Measurements from ENCODE around the gene OTOGL. TPM values are rescaled to one million over a fixed set of nuclear protein-coding genes. Genes with fewer than 3 reads are reported as not detected.
"Not testable (repeated sequence)": the region's sequence is repeated elsewhere in the genome, so short reads cannot be mapped to it uniquely, and the experiment has no call there.

Gene OTOGL
- polyA plus RNA-seq, 1 donor, result 0.38 TPM

DNA sequence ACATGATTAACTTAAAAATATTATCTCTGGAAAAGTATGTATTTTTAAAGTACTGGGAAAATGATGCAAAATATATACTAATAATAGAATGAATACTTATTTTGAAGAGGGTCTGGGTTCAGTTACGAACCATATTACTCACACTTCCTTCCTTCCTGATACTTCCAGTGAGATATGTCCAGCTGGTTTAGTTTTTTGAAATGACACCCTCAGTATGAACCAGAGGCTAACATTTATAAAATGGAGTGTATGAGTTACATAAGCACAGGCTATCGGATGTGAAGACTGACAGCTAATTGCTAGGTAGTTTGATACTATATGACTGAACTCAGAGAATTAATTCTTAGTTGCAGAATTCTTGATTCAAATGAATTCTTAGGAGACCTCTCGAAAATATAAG lies 122.9 kb downstream of the OTOGL start:
- DNase-seq (ENCODE audit: low read depth), result no peak

DNA sequence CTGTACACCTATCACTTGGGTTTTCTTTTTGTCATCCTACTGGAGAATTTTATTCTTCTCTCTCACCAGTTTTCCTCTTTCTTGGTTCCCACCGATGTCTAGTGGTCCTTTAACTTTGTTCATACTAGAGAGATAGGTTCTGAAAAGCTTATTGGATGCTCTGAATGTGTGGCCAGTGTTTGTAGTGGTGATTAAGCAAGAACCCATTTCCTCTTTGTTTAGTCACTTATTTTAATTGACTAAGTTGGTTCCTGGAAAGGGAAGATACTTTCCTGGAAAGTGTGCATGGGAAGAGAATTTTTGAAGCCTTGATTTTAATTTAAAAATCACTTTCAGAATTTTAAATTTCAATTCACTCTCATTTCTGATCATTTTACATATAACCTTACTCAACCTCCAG lies 127.2 kb downstream of the OTOGL start:
- DNase-seq (ENCODE audit: low read depth), result no peak

DNA sequence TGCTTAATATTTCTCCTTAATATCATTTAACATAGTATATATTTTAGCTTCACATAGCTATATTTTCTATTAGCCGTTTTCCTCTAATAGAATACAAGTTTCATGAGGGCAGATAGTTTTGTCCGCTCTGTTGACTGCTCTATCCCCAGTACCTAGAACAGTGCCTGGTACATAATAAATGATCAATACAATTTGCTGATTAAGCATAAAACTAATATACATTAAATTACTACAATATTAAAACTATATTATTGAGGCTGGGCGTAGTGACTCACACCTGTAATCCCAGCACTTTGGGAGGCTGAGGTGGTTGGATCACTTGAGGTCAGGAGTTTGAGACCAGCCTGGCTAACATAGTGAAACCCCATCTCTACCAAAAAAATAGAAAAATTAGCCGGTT lies 128.6 kb downstream of the OTOGL start:
- DNase-seq (ENCODE audit: low read depth), result not testable (repeated sequence)

DNA sequence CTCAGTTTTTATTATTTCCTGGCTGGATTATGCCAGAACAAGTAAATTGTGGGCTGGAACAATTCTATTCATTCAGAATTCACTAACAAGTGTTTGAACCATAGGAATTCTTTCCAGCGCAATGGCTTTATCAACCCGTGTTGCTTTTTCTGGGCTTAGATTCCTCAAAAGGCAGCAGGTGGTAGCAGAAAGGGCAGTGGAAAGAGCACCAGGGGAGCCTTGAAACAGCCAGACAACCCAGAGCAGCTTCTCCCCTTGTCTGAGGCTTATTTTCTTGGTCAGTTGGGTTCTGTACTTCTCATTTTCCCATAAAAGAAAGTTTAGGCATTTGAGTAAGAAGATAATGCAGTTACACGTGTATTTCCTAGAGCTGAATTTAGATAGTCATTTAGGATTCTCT lies 130.7 kb downstream of the OTOGL start:
- no peak for DNase-seq (ENCODE audit: low read depth)

DNA sequence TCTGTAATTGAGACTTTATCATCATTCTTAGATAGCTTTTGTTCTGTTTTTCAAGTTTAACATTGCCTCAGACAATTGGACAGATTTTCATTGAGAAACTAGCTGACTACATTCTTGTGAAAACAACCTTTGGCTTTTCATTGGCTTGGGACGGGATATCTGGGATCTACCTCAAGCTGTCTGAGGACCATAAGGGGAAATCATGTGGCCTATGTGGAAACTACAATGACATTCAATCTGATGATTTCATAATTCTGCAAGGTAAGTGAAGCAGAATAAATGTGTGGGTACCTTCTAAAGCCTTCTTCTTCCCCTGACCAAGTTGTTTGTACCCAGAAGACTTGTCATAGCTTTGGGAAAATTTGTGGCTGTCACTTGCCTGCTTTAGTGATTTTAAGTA lies 133.5 kb downstream of the OTOGL start:
- DNase-seq (ENCODE audit: low read depth), result no peak

DNA sequence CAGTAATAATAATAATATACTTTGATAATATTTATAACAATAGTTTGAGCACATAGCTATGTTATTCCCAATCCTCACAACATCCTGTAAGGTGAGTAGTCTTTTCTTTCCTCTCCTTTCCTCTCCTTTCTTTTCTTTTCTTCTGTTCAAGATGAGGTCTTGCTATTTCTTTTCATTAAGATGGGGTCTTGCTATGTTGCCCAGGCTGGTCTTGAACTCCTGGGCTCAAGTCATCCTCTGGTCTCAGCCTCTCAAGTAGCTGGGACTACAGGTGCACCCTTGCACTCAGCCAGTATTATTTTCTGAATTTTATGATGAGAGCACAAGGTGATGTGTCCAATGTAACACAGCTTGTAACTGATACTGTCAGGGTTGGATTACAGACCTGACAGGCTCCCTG lies 134.6 kb downstream of the OTOGL start:
- no peak for DNase-seq (ENCODE audit: low read depth)

DNA sequence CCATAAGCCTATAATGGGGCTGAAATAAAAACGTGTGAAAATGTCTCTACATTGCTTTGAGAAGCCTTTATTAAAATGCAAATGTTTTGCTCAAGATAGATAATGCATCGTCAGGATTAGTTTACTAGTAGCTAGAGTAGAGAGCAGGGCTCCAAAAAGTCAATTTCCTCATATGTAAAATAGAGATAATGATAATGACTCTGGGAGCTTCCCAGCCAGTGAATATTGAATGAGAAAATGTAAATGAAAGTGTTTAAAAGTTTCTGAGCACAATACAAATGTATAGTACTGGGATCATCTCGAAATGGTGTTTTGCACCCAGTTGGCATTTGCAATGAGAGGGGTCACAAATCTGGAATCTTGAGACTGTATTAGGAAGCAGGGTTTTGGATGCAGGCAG lies 135.3 kb downstream of the OTOGL start:
- DNase-seq (ENCODE audit: low read depth), result no peak

DNA sequence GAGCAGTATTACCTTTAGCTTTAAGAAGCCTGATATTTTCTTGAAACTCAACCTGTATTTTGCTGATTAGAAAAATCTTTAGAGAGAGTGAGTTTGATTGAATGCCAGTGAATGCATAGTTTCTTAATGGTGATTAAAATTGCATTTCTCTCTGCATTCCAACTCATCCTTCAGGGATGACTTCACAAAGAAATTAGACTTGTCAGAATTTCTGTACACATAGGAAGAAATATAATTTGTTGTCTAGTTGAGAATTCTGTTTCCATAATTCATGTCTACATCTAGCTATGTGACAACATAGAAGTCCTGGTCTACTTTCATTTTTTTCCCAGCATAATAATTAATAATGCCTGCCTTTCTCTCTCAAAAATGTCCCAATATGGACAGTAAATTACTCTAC lies 136.6 kb downstream of the OTOGL start:
- no peak for DNase-seq (ENCODE audit: low read depth)

DNA sequence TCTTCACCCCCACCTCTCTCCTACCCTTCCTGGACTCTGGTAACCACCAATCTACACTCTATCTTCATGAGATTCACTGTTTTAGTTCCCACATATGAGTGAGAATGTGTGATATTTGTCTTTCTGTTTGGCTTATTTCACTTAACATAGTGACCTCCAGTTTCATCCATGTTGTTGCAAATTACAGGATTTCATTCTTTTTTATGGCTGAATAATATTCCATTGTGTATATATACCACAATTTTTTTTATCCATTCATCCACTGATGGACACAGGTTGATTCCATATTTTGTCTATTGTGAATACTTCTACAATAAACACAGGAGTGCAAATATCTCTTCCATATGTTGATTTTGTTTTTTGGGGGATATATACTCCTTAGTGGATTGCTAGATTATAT lies 140.5 kb downstream of the OTOGL start:
- no peak for DNase-seq (ENCODE audit: low read depth)

DNA sequence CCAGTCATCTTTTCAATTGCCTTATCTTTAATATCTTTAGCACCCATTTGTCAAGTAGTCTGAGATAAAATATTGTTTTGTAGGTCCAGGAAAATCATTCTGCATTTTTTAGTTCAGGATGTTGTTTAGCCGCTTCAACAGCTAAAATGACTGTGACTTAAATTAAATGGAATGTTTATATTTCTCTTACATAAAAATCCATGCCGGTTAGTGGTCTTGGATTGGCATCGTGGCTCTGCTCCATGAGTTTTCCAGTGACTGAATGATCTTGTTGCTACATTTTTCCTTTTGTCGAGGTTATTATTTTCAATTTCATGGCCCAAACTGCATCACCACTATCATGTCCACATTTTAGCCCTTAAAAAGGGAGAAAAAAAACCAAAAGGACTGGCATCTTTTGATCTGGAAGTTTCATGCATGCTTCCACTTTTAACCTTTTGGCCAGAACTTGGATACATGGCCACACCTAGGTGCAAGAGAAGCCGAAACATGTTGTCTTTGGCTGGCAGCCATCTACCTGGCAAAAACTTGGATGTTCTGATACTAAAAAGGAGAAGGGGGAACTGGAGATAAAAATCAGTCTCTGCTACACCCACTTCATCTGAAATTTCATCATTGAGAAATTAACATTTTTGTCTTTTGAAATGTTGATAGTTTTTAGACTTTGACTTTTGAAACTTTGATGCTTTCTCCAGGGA lies 142.4 kb downstream of the OTOGL start:
- no peak for DNase-seq (ENCODE audit: low read depth)

DNA sequence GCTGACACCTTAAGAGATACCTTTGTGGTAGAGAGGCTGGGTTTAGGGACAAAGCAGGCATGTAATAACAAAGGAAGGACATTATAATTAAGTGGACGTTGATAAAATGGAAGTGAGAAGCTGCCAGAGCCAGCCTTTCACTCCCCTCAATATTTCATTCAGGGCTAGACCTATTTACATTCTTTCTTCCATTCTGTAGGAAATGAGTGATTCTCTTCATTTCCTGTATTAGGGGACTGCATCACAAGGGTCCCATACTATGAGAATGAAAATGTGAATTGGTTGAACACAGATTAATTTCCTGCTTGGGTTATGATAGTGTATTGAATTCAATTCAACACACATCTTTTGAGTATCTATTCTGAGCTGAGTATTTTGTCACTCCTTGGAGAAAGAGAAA lies 143.0 kb downstream of the OTOGL start:
- no peak for DNase-seq (ENCODE audit: low read depth)

DNA sequence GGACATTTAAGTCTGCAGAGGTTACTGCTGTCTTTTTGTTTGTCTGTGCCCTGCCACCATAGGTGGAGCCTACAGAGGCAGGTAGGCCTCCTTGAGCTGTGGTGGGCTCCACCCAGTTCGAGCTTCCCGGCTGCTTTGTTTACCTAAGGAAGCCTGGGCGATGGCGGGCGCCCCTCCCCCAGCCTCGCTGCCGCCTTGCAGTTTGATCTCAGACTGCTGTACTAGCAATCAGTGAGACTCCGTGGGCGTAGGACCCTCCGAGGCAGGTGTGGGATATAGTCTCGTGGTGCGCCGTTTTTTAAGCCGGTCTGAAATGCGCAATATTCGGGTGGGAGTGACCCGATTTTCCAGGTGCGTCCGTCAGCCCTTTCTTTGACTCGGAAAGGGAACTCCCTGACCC lies 150.2 kb downstream of the OTOGL start:
- DNase-seq (ENCODE audit: low read depth), result not testable (repeated sequence)

DNA sequence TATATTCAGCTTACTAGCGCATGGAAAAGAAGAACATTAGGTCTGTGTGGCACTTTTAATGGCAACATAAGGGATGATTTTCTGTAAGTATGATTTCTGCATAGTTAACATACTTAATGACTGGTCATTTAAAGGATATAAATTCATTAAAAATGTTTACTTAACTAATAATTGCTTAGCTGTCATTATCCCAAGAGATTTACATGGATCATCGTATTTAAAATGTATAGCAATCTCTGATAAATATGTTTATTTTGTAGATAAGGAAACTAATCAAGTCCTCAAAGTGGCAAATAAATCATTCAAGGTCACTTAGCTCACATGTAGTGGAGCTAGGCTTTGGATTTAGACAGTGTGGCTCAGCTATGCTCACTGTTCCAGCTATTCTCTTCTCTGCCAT lies 158.6 kb downstream of the OTOGL start:
- DNase-seq (ENCODE audit: low read depth), result no peak

DNA sequence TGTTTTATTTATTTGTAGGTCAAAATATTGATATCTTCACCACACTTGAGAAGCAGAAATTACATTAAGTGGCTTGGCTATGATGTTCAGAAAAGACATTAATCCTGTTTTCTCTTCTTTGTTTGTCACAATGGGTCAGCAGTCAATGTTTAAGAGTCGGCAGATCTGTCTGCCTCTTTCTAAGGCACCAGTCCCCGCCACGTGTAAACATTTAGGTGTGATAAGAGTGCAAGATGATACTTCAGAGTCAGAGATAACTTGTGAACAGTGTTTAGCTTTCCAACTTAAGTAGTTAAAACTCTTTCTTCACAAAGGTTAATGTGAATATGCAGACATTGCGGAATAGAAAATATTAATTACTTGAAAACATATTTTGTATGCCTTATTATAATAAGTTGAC lies 160.9 kb downstream of the OTOGL start:
- DNase-seq (ENCODE audit: low read depth), result no peak

DNA sequence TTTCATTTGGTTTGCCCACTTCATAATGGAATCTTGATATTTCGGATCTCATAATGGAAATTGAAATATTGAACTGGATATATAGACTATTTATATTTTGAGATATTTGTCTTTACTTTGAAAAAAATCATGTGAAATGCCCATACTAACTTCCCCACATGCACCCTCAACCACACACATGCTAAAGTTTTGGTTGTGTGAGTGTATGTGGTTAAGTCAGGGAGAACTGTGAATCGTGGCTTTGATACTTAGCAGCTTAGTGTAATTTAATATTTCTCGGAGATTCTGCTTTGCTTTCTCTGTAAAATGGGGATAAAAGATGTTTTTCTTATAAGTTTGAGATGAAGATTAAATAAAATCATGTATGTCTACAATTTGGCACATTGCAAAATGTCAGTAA lies 162.1 kb downstream of the OTOGL start:
- DNase-seq (ENCODE audit: low read depth), result no peak

DNA sequence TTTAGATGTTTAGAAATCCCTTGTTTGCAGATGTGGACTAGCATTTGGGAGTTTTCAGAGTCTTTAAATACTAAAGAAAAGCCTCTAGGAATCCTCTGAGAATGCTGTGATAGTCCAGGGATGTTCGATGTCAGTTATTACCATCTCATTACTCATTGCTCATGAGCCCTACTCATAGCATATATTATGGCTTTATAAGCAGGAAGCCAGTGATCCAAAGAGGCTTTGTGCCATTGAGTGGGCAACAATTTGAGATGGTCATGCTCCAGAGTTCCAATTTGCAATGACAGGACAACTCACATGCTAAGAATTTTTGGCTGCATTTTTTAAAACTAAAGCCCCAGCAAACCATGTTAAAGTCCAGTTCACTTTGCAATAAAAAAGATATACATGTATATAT lies 163.0 kb downstream of the OTOGL start:
- no peak for DNase-seq (ENCODE audit: low read depth)

DNA sequence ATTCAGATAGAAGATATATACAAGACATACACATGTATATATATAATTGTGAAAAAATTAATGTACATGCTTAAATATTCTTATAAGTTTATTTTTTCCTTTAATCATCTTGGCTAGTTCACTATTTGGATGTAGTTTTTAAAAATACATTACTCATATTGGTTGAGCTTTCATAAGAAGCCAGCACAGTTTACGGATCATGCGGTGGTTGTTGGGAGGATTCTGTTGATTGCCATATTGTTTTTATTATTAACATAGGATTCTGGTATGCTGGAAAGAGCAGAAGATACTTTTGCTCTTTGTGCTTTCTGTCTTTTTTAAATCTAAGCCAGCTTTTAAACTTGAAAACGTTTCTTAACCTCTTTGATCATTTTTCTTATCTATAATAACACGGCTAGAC lies 163.4 kb downstream of the OTOGL start:
- no peak for DNase-seq (ENCODE audit: low read depth)

DNA sequence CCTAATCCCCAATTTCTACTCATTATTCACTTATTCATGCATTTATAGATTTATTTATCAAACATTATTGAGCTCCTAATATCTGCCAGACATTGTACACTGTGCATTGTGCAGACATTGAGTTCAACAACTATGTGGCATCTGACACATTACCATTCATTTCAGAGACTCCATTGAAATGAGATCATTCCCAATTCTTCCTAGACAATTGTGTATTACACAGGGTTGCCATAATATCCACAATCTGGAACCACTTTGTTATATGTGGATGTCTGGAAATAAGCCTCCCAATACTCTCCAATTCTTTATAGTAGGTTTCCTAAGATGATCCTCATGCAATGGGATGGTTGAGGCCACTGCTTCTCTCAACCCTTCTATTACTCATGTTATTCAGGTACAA lies 165.0 kb downstream of the OTOGL start:
- DNase-seq (ENCODE audit: low read depth), result no peak

DNA sequence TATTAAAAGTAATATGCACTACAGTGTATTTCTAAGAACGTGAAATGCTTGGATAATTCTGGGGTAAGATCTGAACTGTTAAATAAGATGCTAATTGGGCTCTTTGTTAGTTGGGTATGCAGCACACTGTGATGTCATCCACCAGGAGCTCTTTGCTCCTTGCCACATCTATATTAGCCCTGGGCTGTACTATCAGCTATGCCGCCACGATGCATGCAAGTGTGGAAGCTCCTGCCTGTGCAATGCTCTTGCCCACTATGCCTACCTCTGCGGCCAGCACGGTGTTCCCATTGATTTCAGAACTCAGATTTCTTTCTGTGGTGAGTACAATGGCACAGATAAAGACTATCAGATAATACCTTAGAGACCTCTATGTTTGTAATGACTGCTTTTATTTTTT lies 165.6 kb downstream of the OTOGL start:
- no peak for DNase-seq (ENCODE audit: low read depth)

DNA sequence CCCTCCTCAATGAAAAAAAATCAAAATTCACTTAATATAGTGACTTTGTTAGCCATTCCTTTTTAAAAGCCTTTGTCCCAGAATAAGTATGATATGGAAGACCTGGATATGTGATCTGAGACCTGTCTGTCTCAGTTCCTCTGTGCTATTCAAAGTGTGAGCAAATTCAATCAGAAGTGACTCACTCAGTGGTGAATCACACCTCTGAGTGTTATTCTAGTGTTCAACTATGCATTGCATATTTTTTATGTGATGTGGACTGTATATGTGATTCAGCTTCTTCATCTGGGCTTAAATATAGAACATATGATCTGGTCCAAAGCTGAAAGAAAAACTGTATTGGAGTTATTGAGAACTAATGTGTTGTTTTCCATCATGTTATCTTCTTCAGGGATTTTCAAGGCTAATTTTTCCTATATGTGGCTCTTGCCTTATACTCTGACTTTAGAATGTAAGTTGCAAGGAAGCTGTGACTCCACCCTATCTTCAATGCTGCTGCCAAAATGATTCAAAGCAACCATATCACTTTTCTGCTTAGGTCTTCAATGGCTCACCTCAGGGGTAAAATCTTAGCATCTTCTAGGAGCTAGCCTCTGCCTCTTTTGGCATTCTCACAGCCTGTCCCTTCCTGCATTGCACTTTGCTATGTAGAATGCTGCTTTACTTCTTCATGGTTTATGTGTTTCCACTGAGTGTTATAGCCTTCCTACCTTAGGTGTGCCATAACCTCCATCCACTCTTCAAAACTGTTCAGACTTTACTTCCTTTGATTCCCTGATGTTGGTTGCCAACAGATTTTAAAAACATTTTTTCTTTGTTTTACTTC lies 169.8 kb downstream of the OTOGL start:
- DNase-seq (ENCODE audit: low read depth), result no peak

DNA sequence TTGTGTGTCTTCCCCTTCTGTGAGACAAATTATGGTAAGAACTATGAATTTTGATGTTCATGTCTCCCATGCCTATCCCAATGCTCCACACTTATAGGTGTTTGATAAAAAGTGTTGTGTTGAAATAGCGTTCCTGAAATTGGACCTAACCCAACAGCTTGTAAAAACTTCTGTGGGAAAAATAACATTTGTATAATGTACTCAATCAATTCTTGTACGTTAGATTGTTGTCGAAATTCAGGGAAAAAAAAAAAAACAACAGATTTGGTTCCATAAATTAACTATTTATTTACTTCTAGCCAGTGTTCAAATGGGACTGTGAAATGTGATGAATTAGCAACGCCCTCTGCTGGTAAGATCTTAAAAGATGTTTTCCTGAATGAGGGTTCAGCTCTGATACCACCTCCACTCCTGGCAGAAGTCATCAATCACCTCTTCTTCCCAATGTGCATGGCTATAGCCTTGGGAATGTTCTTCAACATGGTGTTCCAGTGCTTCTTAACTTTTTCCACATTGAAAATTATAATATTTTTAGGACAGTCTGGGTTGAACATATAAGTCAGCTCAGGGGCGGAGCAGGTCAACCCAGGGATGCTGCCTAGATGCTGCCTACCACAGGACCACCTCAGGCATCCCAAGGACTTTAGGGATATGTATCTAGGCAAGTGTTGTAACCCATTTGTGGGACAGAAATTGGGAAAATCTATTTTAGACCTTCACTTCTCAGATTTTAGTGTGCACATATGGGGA lies 170.6 kb downstream of the OTOGL start:
- peak; percentile 22 for DNase-seq (ENCODE audit: low read depth)

DNA sequence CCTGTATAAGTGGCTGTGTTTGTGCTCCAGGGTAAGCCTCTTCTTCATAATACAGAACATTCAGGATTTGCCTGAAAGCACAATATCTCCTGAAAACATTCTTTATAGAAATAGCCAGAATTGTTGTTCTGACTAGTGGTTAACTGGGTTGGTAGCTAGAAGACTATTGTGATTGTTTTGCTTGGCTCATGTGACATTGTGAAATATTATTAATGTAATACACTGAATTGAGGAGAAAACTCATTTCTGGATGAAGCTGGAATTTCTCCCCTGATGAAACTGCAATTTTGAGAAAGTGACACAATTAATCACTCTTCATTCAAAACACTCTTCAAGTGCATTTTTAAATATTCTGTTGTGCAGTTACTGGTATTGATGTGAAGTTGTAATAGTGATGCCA lies 172.4 kb downstream of the OTOGL start:
- no peak for DNase-seq (ENCODE audit: low read depth)

DNA sequence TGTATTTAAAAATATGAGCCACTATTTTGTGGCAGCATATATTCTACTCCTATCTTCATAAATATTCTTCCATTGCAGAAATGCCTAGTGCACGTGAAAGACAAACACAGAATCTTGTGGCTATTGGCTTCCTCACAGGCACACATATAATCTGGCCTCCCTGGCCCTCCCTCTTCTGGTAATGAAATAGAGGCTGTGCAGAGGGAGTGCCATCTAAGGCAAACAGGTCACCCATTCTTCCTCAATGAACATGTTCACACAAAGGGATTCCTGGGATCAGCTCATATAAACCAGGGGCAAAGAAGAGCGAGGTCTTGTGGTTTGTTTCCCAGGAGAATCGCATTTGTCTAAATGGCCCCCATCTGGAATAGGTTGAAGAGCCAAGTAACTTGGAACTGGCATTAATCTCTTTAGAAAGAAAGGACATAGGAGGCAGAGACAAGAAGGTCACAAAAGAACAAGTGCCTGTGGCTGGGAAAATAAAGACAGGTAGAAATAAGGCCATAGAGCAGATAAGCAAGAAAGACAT lies 173.1 kb downstream of the OTOGL start:
- DNase-seq (ENCODE audit: low read depth), result no peak
